GM21390 (cell line): Measurements from ENCODE around the gene PLD2.

Experiments
- ATAC-seq: cut with Tn5 transposase; IDR thresholded peaks from one replicate; pipeline ENCODE4 v1.9.1; 2021; ENCODE audit not compliant: unreplicated experiment

PLD2 gene

GRCh38 chr17:4833941-4834680 is 27.2 kb downstream of the PLD2 start:
- ATAC-seq = no peak

GRCh38 chr17:4834681-4835020 is 27.7 kb downstream of the PLD2 start:
- no peak for ATAC-seq

GRCh38 chr17:4836221-4836620 is 29.3 kb downstream of the PLD2 start:
- ATAC-seq = no peak

- no peak for ATAC-seq
Measured at GRCh38 chr17:4837471-4838308, 30.7 kb downstream of the PLD2 start.

- ATAC-seq = no peak
Measured at GRCh38 chr17:4838309-4838785, 31.4 kb downstream of the PLD2 start.

GRCh38 chr17:4839221-4839620 is 32.3 kb downstream of the PLD2 start:
- ATAC-seq = no peak

GRCh38 chr17:4839965-4840892 is 33.3 kb downstream of the PLD2 start:
- no peak for ATAC-seq

- ATAC-seq = no peak
Measured at GRCh38 chr17:4840893-4841242, 33.9 kb downstream of the PLD2 start.

- ATAC-seq = no peak
Measured at GRCh38 chr17:4842376-4842775, 35.4 kb downstream of the PLD2 start.

GRCh38 chr17:4843321-4844000 is 36.5 kb downstream of the PLD2 start:
- ATAC-seq = no peak

- ATAC-seq = no peak
Measured at GRCh38 chr17:4845118-4845517, 38.2 kb downstream of the PLD2 start.

- no peak for ATAC-seq
Measured at GRCh38 chr17:4846635-4847390, 39.9 kb downstream of the PLD2 start.

GRCh38 chr17:4849011-4849536 is 42.1 kb downstream of the PLD2 start:
- no peak for ATAC-seq

- no peak for ATAC-seq
Measured at GRCh38 chr17:4850246-4850645, 43.3 kb downstream of the PLD2 start.

- no peak for ATAC-seq
Measured at GRCh38 chr17:4851084-4851483, 44.1 kb downstream of the PLD2 start.

- no peak for ATAC-seq
Measured at GRCh38 chr17:4852567-4853207, 45.7 kb downstream of the PLD2 start.

GRCh38 chr17:4853208-4853671 is 46.3 kb downstream of the PLD2 start:
- ATAC-seq = no peak

GRCh38 chr17:4854111-4854681 is 47.2 kb downstream of the PLD2 start:
- ATAC-seq = no peak
